Measurements from ENCODE around the gene R3HDM4.

GRCh38 chr19:945401-946252 lies 32.6 kb upstream of the R3HDM4 start:
- no peak for TF ChIP-seq REST (IDR thresholded peaks at IDR 0.05; ENCODE audit: insufficient read depth in 1 of 2, low read depth in 2 of 2, low read length in 2 of 2)
- no peak for TF ChIP-seq SIN3A (IDR thresholded peaks at IDR 0.05; ENCODE audit: borderline replicate concordance, insufficient read depth, low read length)
